NCI-H146 (cell line): ENCODE results near the gene KCNK3.
A peak's percentile ranks its signal among the peaks of the same experiment; 100 is the strongest.

Experiments
- DNase-seq: peaks from one replicate; lab custom pipeline; 2025; lab: John Stamatoyannopoulos, UW

KCNK3 gene

GRCh38 chr2:26712486-26713465 lies 20.3 kb downstream of the KCNK3 start:
- DNase-seq: peak; percentile 34

- no peak for DNase-seq
These were observed 23.2 kb downstream of the KCNK3 start for GRCh38 chr2:26715528-26716270.

- DNase-seq: no peak
These were observed 23.8 kb downstream of the KCNK3 start for GRCh38 chr2:26716340-26716739.

- no peak for DNase-seq
These were observed 24.2 kb downstream of the KCNK3 start for GRCh38 chr2:26716769-26717168.

- no peak for DNase-seq
These were observed 24.8 kb downstream of the KCNK3 start for GRCh38 chr2:26717362-26717761.

GRCh38 chr2:26718949-26719686 lies 26.6 kb downstream of the KCNK3 start:
- DNase-seq: no peak

- DNase-seq: peak; percentile 23
These were observed 28.0 kb downstream of the KCNK3 start for GRCh38 chr2:26720322-26721114.

- DNase-seq: no peak
These were observed 28.9 kb downstream of the KCNK3 start for GRCh38 chr2:26721115-26722032.

- DNase-seq: no peak
These were observed 29.8 kb downstream of the KCNK3 start for GRCh38 chr2:26722328-26722727.

- DNase-seq: no peak
These were observed 30.4 kb downstream of the KCNK3 start for GRCh38 chr2:26722911-26723310.

GRCh38 chr2:26723475-26723874 lies 31.0 kb downstream of the KCNK3 start:
- no peak for DNase-seq

GRCh38 chr2:26723991-26724750 lies 31.6 kb downstream of the KCNK3 start:
- DNase-seq: no peak

- no peak for DNase-seq
These were observed 32.4 kb downstream of the KCNK3 start for GRCh38 chr2:26724784-26725520.

- no peak for DNase-seq
These were observed 32.9 kb downstream of the KCNK3 start for GRCh38 chr2:26725521-26725820.

- DNase-seq: no peak
These were observed 33.7 kb downstream of the KCNK3 start for GRCh38 chr2:26726228-26726627.

GRCh38 chr2:26727641-26728561 lies 35.4 kb downstream of the KCNK3 start:
- no peak for DNase-seq

GRCh38 chr2:26729311-26729710 lies 36.8 kb downstream of the KCNK3 start:
- DNase-seq: no peak
